PC-9 (cell line): ENCODE measurements around the gene TMEM74B.

Source experiments
- EZH2 ChIP-seq: fragments of 200-600 bp; sonication (generic); IDR thresholded peaks from 2 replicates; pipeline ENCODE4 v1.8.0; 2017; ENCODE audit warnings: antibody characterized with exemption, low read depth
- TF ChIP-seq, protein P1 (sequence below): fragments of 200-600 bp; sonication (generic); conservative IDR thresholded peaks from 2 replicates; pipeline ENCODE4 v1.6.1; 2017; ENCODE audit warnings: mixed run types, antibody characterized with exemption, mild to moderate bottlenecking, moderate library complexity

DNA sequence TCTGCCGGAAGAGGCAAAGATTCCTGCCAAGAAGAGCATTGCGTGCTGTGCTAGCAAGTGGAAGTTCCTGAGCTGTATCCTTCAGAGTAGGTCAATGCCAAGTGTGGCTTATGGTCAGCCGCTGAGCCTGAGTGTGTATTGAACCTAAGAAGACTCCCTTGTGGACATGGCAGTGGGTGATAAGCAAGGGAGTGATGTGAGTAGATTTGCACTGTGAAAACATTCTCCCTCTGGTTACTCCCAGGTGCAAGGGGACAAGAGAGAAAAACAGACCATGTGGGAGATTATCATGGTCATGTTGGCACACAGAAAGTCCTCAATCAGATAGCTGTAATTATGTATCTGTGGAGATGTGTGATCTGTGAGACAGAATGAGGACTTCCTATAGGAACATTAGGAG, 6.1 kb upstream of the TMEM74B start:
- TF ChIP-seq, protein P1, sequence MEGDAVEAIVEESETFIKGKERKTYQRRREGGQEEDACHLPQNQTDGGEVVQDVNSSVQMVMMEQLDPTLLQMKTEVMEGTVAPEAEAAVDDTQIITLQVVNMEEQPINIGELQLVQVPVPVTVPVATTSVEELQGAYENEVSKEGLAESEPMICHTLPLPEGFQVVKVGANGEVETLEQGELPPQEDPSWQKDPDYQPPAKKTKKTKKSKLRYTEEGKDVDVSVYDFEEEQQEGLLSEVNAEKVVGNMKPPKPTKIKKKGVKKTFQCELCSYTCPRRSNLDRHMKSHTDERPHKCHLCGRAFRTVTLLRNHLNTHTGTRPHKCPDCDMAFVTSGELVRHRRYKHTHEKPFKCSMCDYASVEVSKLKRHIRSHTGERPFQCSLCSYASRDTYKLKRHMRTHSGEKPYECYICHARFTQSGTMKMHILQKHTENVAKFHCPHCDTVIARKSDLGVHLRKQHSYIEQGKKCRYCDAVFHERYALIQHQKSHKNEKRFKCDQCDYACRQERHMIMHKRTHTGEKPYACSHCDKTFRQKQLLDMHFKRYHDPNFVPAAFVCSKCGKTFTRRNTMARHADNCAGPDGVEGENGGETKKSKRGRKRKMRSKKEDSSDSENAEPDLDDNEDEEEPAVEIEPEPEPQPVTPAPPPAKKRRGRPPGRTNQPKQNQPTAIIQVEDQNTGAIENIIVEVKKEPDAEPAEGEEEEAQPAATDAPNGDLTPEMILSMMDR = no peak
- no peak for TF ChIP-seq EZH2
